Mucosa of descending colon (tissue), 3 donors: Measurements from ENCODE around the gene SLC12A4. TPM values are rescaled to one million over a fixed set of nuclear protein-coding genes. Genes with fewer than 3 reads are reported as not detected.
"Not testable (repeated sequence)": the region's sequence is repeated elsewhere in the genome, so short reads cannot be mapped to it uniquely, and the experiment has no call there.

Source experiments
- ATAC-seq: fragments of 200-7000 bp; cut with Tn5 transposase; one replicate; pipeline ENCODE4 v1.9.1; 2020; ENCODE audit warnings: mild to moderate bottlenecking, moderate library complexity
- DNase-seq, 3 donors: peaks; one replicate each; pipeline ENCODE4 v3.0.0-alpha.2; 2020
- H3K36me3 ChIP-seq: fragments of 200-600 bp; one replicate; pipeline ENCODE4 v1.8.0; 2021; ENCODE audit warnings: low read depth, mild to moderate bottlenecking
- H3K4me1 ChIP-seq: fragments of 200-600 bp; one replicate; pipeline ENCODE4 v1.8.0; 2021; ENCODE audit warnings: low read depth, mild to moderate bottlenecking
- H3K4me3 ChIP-seq: fragments of 200-600 bp; one replicate; pipeline ENCODE4 v1.8.0; 2021; ENCODE audit warnings: mild to moderate bottlenecking
- H3K9me3 ChIP-seq: fragments of 200-600 bp; one replicate; pipeline ENCODE4 v1.8.0; 2021; ENCODE audit warnings: mild to moderate bottlenecking
- intact Hi-C, 2 donors: fragments of 100-400 bp; cut with DNase I in 1 of 2; cut with micrococcal nuclease in 1 of 2; formaldehyde crosslinking; loops; one replicate each; pipeline versions ENCODE4 v1.11.0 to v1.11.1; 2022; cut with DNase I, micrococcal nuclease
- total RNA-seq, 3 donors: library from RNA; stranded (reverse); fragmentation: NEBNext Ultra II Directional in 2 of 3; extraction: Animal tissue kit (Norgen Biotek cat#: 25700) in 2 of 3; gene quantifications; one replicate each; pipeline versions ENCODE4 v1.2.1 to v1.2.4, GENCODE V29; 2021 to 2023
- TF ChIP-seq, protein P1 (sequence below): fragments of 200-600 bp; IDR thresholded peaks from one replicate; pipeline ENCODE4 v1.8.0; 2022; ENCODE audit warnings: antibody characterized with exemption, mild to moderate bottlenecking
- donor health status: DM: no; HTN: no; CAD: no; lungs with moderate emphysema.
- donor health status: DM: no; HTN: no; CAD: no.
- donor health status: DM: no; HTN: yes; CAD: no.

Gene SLC12A4
- total RNA-seq, 3 donors from 2014 or later, result 4.0 to 68.5 (median 22.2) TPM

DNA sequence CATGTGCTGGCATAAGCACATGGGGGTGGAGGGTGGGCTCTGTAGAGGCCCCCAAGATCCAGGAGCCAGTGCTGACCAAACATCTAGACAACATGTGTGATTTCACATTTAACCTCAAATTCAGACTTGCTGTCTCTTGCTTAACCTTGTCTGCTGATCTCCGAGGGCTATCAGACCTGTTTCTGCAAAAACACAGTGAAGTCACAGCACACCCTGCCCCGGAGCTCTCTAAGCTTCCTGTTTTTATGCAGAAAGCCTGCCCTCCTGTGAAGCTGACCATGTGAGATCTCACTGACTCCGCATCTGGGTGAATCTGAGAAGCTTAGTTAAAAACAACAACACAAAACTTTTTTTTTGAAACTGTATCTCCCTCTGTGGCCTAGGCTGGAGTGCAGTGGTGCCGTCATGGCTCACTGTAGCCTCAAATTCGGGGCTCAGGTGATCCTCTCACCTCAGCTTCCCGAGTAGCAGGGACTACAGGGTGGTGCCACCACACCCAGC is 37.4 kb upstream of the SLC12A4 start:
- ATAC-seq, result peak; percentile 90
- no peak overlapping the region for H3K4me3 ChIP-seq
- intact Hi-C loops, result no loop called here
- TF ChIP-seq, protein P1, sequence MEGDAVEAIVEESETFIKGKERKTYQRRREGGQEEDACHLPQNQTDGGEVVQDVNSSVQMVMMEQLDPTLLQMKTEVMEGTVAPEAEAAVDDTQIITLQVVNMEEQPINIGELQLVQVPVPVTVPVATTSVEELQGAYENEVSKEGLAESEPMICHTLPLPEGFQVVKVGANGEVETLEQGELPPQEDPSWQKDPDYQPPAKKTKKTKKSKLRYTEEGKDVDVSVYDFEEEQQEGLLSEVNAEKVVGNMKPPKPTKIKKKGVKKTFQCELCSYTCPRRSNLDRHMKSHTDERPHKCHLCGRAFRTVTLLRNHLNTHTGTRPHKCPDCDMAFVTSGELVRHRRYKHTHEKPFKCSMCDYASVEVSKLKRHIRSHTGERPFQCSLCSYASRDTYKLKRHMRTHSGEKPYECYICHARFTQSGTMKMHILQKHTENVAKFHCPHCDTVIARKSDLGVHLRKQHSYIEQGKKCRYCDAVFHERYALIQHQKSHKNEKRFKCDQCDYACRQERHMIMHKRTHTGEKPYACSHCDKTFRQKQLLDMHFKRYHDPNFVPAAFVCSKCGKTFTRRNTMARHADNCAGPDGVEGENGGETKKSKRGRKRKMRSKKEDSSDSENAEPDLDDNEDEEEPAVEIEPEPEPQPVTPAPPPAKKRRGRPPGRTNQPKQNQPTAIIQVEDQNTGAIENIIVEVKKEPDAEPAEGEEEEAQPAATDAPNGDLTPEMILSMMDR, result no peak
- H3K4me1 ChIP-seq, result peaks cover 3% of the 10 kb centered on the region
- peak in 1 of 3 donors; percentile 38 for DNase-seq
- H3K9me3 ChIP-seq, result no peaks in the 10 kb centered on the region
- no peaks in the 10 kb centered on the region for H3K36me3 ChIP-seq

DNA sequence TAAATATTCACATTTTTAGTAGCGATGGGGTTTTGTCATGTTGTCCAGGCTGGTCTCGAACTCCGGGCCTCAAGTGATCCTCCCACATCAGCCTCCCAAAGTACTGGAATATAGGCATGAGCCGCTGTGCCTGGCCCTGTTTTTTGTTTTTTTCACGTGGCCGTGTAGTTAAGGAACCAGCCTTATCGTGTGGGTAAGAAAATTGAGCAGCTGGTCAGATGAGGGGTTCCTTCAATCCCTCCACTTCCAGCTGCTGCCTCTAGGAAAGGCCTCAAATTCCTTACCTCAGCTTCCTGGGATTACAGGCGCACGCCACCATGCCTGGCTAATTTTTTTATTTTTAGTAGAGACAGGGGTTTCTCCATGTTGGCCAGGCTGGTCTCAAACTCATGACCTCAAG is 36.8 kb upstream of the SLC12A4 start:
- intact Hi-C loops, result no loop called here
- Histone ChIP-seq H3K9me3 (no peaks in the 10 kb centered on the region), H3K4me3 (no peak overlapping the region), H3K4me1 (peaks cover 3% of the 10 kb centered on the region), H3K36me3 (no peaks in the 10 kb centered on the region)
- TF ChIP-seq, protein P1, result no peak
- no peak for ATAC-seq
- no peak for DNase-seq

DNA sequence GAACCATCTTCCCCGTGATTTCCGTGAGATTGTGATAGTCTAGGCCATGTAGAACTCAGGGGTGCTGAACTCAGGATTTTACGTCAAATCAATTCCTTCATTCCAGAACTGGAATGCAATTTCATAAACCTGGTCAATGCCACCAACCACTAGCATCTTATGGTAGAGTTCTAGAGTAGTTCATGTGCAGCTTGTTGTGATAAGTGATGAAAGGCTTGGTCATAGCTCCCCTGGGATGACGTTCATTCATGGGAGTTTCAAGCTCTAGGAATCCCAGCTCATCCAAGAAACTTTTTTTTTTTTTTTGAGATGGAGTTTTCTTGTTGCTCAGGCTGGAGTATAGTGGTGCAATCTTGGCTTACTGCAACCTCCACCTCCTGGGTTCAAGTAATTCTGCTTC is 34.6 kb upstream of the SLC12A4 start:
- Histone ChIP-seq H3K9me3 (no peaks in the 10 kb centered on the region), H3K36me3 (no peaks in the 10 kb centered on the region), H3K4me3 (no peak overlapping the region), H3K4me1 (peaks cover 3% of the 10 kb centered on the region)
- no peak for ATAC-seq
- TF ChIP-seq, protein P1, result no peak
- no peak for DNase-seq
- intact Hi-C loops, result no loop called here

DNA sequence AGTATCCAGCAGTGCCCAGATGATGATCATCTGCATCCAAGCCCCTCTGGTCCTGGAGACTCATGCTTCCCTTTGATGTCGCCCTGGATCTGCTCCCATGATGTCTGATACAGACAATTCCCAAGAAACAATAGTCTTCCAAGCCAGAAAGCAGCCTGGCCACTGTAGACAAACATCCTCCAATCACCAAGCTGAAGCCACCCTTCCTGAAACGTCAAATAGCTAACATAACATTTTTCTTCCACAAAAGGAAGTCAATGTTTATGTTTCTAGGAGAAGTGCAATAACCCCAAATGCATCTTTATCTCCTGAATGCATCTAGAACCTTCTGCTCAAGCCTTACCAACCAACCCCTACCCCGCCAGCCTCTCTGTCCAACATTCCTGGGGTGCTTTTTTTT is 32.0 kb upstream of the SLC12A4 start:
- intact Hi-C loops, result no loop called here
- no peaks in the 10 kb centered on the region for H3K36me3 ChIP-seq
- peak; percentile 29 for ATAC-seq
- no peak for DNase-seq
- H3K4me3 ChIP-seq, result no peak overlapping the region
- H3K4me1 ChIP-seq, result no peaks in the 10 kb centered on the region
- TF ChIP-seq, protein P1, result no peak
- H3K9me3 ChIP-seq, result no peaks in the 10 kb centered on the region

DNA sequence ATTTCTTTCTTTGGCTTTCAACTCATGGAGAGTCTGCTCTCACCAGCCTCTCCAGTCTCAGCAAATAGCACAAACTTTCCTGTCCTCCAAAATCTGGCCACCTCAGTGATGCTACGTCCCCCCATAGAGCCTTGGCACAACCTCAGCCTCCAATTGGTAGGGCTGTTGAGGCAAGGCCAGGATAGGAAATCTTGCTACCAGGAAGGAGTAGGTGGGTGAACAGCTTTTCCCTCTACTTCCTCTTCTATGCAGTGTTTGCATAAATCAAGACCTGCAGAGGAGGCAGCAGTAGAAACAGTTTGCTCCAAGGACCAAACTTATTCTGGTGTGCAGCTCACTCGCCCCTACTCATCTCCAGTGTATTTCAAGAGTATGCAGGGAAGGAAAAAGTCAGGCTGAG is 31.5 kb upstream of the SLC12A4 start:
- intact Hi-C loops, result no loop called here
- TF ChIP-seq, protein P1, result no peak
- ATAC-seq (peak; percentile 64), DNase-seq (no peak)
- Histone ChIP-seq H3K4me3 (no peak overlapping the region), H3K36me3 (no peaks in the 10 kb centered on the region), H3K9me3 (no peaks in the 10 kb centered on the region), H3K4me1 (no peaks in the 10 kb centered on the region)

DNA sequence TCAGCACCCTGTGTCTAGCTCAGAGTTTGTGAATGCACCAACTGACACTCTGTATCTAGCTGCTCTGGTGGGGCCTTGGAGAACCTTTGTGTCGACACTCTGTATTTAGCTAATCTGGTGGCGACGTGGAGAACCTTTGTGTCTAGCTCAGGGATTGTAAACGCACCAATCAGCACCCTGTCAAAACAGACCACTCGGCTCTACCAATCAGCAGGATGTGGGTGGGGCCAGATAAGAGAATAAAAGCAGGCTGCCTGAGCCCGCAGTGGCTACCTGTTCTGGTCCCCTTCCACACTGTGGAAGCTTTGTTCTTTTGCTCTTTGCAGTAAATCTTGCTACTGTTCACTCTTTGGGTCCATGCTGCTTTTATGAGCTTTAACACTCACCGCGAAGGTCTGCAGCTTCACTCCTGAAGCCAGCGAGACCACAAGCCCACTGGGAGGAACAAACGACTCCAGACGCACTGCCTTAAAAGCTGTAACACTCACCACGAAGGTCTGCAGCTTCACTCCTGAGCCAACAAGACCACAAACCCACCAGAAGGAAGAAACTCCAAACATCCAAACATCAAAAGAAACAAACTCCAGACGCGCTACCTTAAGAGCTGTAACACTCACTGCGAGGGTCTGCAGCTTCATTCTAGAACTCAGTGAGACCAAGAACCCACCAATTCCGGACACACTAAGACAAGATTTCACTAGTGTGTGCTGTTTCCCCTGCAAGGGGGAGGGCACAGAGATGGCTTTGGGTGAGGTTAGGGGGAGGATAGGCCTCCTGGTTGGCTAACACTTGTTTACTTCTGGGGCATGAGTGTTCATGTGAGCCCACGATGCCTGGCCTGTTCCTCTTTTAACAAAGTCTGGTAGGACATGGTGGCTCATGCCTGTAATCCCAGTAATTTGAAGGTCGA is 30.6 kb upstream of the SLC12A4 start, which contains the start of gene DPEP2:
DPEP2 (minus strand) TSS at position 706 of the 910 bp plus-strand sequence. CDS start 6,272 bp downstream, outside the sequence.
- DNase-seq, result peak in 1 of 3 donors; percentile 34
- ATAC-seq, result peak; percentile 87
- intact Hi-C loops, result not testable (repeated sequence)

DNA sequence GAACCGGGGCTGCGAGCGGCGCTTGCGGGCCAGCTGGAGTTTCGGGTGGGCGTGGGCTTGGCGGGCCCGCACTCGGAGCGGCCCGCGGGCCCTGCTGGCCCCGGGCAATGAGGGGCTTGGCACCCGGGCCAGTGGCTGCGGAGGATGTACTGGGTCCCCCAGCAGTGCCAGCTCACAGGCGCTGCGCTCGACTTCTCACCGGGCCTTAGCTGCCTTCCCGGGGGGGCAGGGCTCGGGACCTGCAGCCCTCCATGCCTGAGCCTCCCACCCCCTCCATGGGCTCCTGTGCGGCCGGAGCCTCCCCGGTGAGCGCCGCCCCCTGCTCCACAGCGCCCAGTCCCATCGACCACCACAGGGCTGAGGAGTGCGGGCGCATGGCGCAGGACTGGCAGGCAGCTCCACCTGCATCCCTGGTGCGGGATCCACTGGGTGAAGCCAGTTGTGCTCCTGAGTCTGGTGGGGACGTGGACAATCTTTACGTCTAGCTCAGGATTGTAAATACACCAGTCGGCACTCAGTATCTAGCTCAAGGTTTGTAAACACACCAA is 29.9 kb upstream of the SLC12A4 start:
- H3K4me3 ChIP-seq, intact Hi-C loops, DNase-seq, ATAC-seq, H3K9me3 ChIP-seq, H3K36me3 ChIP-seq, H3K4me1 ChIP-seq: not testable (repeated sequence)

More for the DNA sequence above, 30.6 kb upstream of the SLC12A4 start, which contains the start of gene DPEP2:
- H3K4me1 ChIP-seq, H3K36me3 ChIP-seq, H3K9me3 ChIP-seq, H3K4me3 ChIP-seq: not testable (repeated sequence)
